Right cardiac atrium (tissue), 5 donors: ENCODE data around the gene ZNF845. TPM values are rescaled to one million over a fixed set of nuclear protein-coding genes. Genes with fewer than 3 reads are reported as not detected.

ENCODE experiments used
- polyA plus RNA-seq: library from polyadenylated mRNA; stranded (reverse); fragments of 200-250 nt; gene quantifications from one replicate; pipeline ENCODE4 v1.2.3, GENCODE V29; 2013
- total RNA-seq, 4 donors: library from RNA; stranded (reverse); fragmentation: NEBNext Ultra II Directional; extraction: Animal tissue kit (Norgen Biotek cat#: 25700); gene quantifications; one replicate each; pipeline ENCODE4 v1.2.1, GENCODE V29; 2021
- donor health status: healthy with polysubstance abuse.
- donor health status: DM: no; HTN: yes; CAD: no.
- donor health status: DM: no; HTN: no; CAD: no.
- donor health status: DM: no; HTN: yes; CAD: no; lungs with severe emphysema.
- donor health status: DM: yes; HTN: yes; CAD: no.

Gene ZNF845
- total and polyA plus RNA-seq, 5 donors = 2.0 to 4.8 (median 4.3) TPM

Other genes starting within 250 kb of the ZNF845 start
- 10 to 100 TPM; 15.9 to 23.1 (median 18.1) TPM for gene ZNF160, start 230.3 kb upstream of the ZNF845 start, total RNA-seq
- 17.7 TPM for gene ZNF160, start 230.3 kb upstream of the ZNF845 start, polyA plus RNA-seq
- gene ZNF415, start 200.8 kb upstream of the ZNF845 start, total RNA-seq = 10 to 100 TPM; 20.7 to 26.8 (median 22.1) TPM
- gene ZNF415, start 200.8 kb upstream of the ZNF845 start, polyA plus RNA-seq = 20.4 TPM
- gene ZNF347, start 174.7 kb upstream of the ZNF845 start, total RNA-seq = 1 to 10 TPM; 6.3 to 7.9 (median 7.3) TPM
- gene ZNF347, start 174.7 kb upstream of the ZNF845 start, polyA plus RNA-seq = 3.1 TPM
- 1 to 10 TPM; 1.2 to 2.0 (median 1.5) TPM for gene ZNF665, start 140.4 kb upstream of the ZNF845 start, total RNA-seq
- gene ZNF665, start 140.4 kb upstream of the ZNF845 start, polyA plus RNA-seq = 1.4 TPM
- 10 to 100 TPM; 18.7 to 27.9 (median 25.7) TPM for gene ZNF677, start 78.9 kb upstream of the ZNF845 start, total RNA-seq
- 18.8 TPM for gene ZNF677, start 78.9 kb upstream of the ZNF845 start, polyA plus RNA-seq
- not detected for gene VN1R2, start 75.5 kb upstream of the ZNF845 start, total RNA-seq
- not detected for gene VN1R2, start 75.5 kb upstream of the ZNF845 start, polyA plus RNA-seq
- gene VN1R4, start 66.0 kb upstream of the ZNF845 start, total RNA-seq = not detected
- not detected for gene VN1R4, start 66.0 kb upstream of the ZNF845 start, polyA plus RNA-seq
- gene ZNF525, start 32.0 kb downstream of the ZNF845 start, total RNA-seq = 1 to 10 TPM; 5.4 to 9.3 (median 7.1) TPM
- gene ZNF525, start 32.0 kb downstream of the ZNF845 start, polyA plus RNA-seq = 2.1 TPM
- gene ZNF765, start 61.4 kb downstream of the ZNF845 start, total RNA-seq = 1 to 10 TPM; 4.3 to 6.2 (median 4.4) TPM
- 2.5 TPM for gene ZNF765, start 61.4 kb downstream of the ZNF845 start, polyA plus RNA-seq
- gene ZNF761, start 98.2 kb downstream of the ZNF845 start, total RNA-seq = 1 to 10 TPM; 4.2 to 5.6 (median 5.1) TPM
- gene ZNF761, start 98.2 kb downstream of the ZNF845 start, polyA plus RNA-seq = 4.4 TPM
- 1 to 10 TPM; 1.4 to 2.4 (median 1.8) TPM for gene ZNF813, start 134.0 kb downstream of the ZNF845 start, total RNA-seq
- gene ZNF813, start 134.0 kb downstream of the ZNF845 start, polyA plus RNA-seq = 0.86 TPM
- 10 to 100 TPM; 11.7 to 30.3 (median 15.2) TPM for gene ZNF331, start 204.4 kb downstream of the ZNF845 start, total RNA-seq
- 22.2 TPM for gene ZNF331, start 204.4 kb downstream of the ZNF845 start, polyA plus RNA-seq